DND-41 (cell line): ENCODE results near the gene CSNK1A1.

Experiments used
- CTCF ChIP-seq: IDR thresholded peaks from 2 replicates; pipeline ENCODE4 v1.5.1; 2012; ENCODE audit warnings: borderline replicate concordance, low read length, moderate library complexity, mild to moderate bottlenecking; ENCODE audit not compliant: poor library complexity, severe bottlenecking; ENCODE audit errors: extremely low read depth
- EZH2 ChIP-seq: IDR thresholded peaks from 3 replicates; pipeline ENCODE4 v1.6.1; 2012; ENCODE audit warnings: borderline replicate concordance, low read depth, mild to moderate bottlenecking, moderate library complexity, low read length, inconsistent platforms; ENCODE audit not compliant: severe bottlenecking

GRCh38 chr5:149498724-149499336, 52.4 kb downstream of the CSNK1A1 start:
- no peak for TF ChIP-seq EZH2
- no peak for TF ChIP-seq CTCF
